Measurements from ENCODE around the gene PNPLA7. TPM values are rescaled to one million over a fixed set of nuclear protein-coding genes. Genes with fewer than 3 reads are reported as not detected.
"Not testable (repeated sequence)": the region's sequence is repeated elsewhere in the genome, so short reads cannot be mapped to it uniquely, and the experiment has no call there.

Gene PNPLA7
- total and polyA plus RNA-seq, 2 donors (not counting 1 experiment from before 2014, with no cell fraction given), result 18.7 to 29.9 TPM

DNA sequence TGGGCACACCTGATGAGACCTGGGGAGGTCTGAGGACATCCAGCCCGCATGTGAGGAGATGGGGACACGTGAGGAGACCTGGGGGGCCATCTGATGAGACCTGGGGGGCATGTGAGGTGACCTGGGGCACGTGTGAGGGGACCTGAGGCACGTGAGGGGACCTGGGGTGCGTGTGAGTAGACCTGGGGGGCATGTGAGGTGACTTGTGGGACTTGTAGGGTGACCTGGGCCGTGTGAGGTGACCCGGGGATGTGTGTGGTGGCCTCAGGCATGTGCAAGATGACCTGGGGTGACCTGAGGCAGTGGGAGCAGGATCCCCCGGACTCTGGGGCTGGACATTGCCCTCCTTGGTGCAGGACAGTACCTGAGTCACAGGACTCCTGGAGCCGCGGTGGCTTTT is 30.6 kb downstream of the PNPLA7 start:
- no peak for TF ChIP-seq EZH2 (IDR thresholded peaks at IDR 0.05; ENCODE audit: borderline replicate concordance, insufficient read depth, low read depth, low read length, poor library complexity, severe bottlenecking)
- TF ChIP-seq, protein P1, sequence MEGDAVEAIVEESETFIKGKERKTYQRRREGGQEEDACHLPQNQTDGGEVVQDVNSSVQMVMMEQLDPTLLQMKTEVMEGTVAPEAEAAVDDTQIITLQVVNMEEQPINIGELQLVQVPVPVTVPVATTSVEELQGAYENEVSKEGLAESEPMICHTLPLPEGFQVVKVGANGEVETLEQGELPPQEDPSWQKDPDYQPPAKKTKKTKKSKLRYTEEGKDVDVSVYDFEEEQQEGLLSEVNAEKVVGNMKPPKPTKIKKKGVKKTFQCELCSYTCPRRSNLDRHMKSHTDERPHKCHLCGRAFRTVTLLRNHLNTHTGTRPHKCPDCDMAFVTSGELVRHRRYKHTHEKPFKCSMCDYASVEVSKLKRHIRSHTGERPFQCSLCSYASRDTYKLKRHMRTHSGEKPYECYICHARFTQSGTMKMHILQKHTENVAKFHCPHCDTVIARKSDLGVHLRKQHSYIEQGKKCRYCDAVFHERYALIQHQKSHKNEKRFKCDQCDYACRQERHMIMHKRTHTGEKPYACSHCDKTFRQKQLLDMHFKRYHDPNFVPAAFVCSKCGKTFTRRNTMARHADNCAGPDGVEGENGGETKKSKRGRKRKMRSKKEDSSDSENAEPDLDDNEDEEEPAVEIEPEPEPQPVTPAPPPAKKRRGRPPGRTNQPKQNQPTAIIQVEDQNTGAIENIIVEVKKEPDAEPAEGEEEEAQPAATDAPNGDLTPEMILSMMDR (IDR thresholded peaks at IDR 0.05), result no peak
- ChIA-PET POLR2A (no interaction called here), CTCF (no interaction called here)
- H3K4me2 ChIP-seq (replicated peaks; ENCODE audit: low read depth, low read length, poor library complexity, severe bottlenecking), result no peak overlapping the region
- no peak overlapping the region for H2AFZ ChIP-seq (ENCODE audit: insufficient read depth, low read depth, low read length, poor library complexity, severe bottlenecking)
- H3K27ac ChIP-seq (ENCODE audit: low read length in 2 of 2), result no peak overlapping the region
- H3K79me2 ChIP-seq (ENCODE audit: control insufficient read depth, insufficient read depth, low read length), result no peaks in the 10 kb centered on the region
- no peaks in the 10 kb centered on the region for H3K9me3 Mint-ChIP-seq (ENCODE audit: insufficient read depth)
- H3K9me3 ChIP-seq (ENCODE audit: control extremely low read depth in 1 of 3, control insufficient read depth in 2 of 3, insufficient read depth in 1 of 3, low read length in 2 of 3), result no peaks in the 10 kb centered on the region
- no peaks in the 10 kb centered on the region for H3K4me1 Mint-ChIP-seq
- H4K20me1 ChIP-seq (ENCODE audit: control insufficient read depth, insufficient read depth, low read length, poor library complexity, severe bottlenecking), result no peaks in the 10 kb centered on the region
- no peak overlapping the region for H3K27ac Mint-ChIP-seq
- peaks cover 1 to 3% of the 10 kb centered on the region in 2 experiments for H3K36me3 ChIP-seq (replicated peaks in 1 of 2; ENCODE audit: control extremely low read depth in 1 of 2, control insufficient read depth in 1 of 2, extremely low read depth in 1 of 2, insufficient read depth in 2 of 2, low read length in 1 of 2)
- DNase-seq (no peak), ATAC-seq (ENCODE audit: low read depth) (no peak)
- H3K27me3 ChIP-seq (replicated peaks in 1 of 4; ENCODE audit: control extremely low read depth in 1 of 4, control insufficient read depth in 3 of 4, insufficient read depth in 4 of 4, low read length in 3 of 4), result no peaks in the 10 kb centered on the region
- no peaks in the 10 kb centered on the region for H3K27me3 Mint-ChIP-seq
- intact Hi-C loops (cut with micrococcal nuclease), result no loop called here
- H3K4me3 Mint-ChIP-seq, result no peak overlapping the region
- WGBS (ENCODE audit: insufficient coverage), result 88% methylated on average over 10 of the region's 10 CpGs
- H3K4me1 ChIP-seq (ENCODE audit: control insufficient read depth in 2 of 2, insufficient read depth in 2 of 2, low read length in 2 of 2), result no peaks in the 10 kb centered on the region
- no peak overlapping the region for H3K9ac ChIP-seq (ENCODE audit: low read length)
- no peak overlapping the region for H3K4me3 ChIP-seq (ENCODE audit: control extremely low read depth in 1 of 5, extremely low read depth in 1 of 5, insufficient read depth in 1 of 5, low read depth in 2 of 5, low read length in 4 of 5)

DNA sequence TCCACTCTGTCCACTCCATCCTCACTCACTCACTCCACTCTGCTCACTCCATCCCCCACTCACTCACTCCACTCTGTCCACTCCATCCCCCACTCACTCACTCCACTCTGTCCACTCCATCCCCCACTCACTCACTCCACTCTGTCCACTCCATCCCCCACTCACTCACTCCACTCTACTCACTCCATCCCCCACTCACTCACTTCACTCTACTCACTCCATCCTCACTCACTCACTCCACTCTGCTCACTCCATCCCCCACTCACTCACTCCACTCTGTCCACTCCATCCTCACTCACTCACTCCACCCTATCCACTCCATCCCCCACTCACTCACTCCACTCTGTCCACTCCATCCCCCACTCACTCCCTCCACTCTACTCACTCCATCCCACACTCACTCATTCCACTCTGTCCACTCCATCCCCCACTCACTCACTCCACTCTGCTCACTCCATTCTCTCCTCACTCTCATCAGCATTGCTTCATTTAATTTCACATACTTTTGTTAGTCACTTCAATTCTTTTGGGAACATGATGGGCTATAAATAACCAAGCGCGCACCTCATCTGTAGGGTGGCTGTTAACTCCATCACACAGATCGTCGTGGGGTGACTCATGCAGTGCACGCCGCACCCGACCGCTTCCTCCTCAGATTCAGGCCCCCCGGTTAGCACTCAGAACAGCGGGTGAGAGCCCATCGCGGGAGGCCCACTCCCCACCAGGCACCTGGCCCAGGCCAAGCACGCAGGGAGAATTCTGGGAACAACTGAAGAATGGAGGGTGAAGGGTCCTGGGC is 31.3 kb downstream of the PNPLA7 start:
- H4K20me1 ChIP-seq (ENCODE audit: control insufficient read depth, insufficient read depth, low read length, poor library complexity, severe bottlenecking); H3K27ac Mint-ChIP-seq; H3K4me1 ChIP-seq (ENCODE audit: control insufficient read depth in 2 of 2, insufficient read depth in 2 of 2, low read length in 2 of 2); ATAC-seq (ENCODE audit: low read depth); H3K9me3 Mint-ChIP-seq (ENCODE audit: insufficient read depth); H3K79me2 ChIP-seq (ENCODE audit: control insufficient read depth, insufficient read depth, low read length); DNase-seq; H3K27ac ChIP-seq (ENCODE audit: low read length in 2 of 2); H3K4me3 Mint-ChIP-seq; H3K9me3 ChIP-seq (ENCODE audit: control extremely low read depth in 1 of 3, control insufficient read depth in 2 of 3, insufficient read depth in 1 of 3, low read length in 2 of 3); POLR2A ChIA-PET; H2AFZ ChIP-seq (ENCODE audit: insufficient read depth, low read depth, low read length, poor library complexity, severe bottlenecking); H3K27me3 ChIP-seq (replicated peaks in 1 of 4; ENCODE audit: control extremely low read depth in 1 of 4, control insufficient read depth in 3 of 4, insufficient read depth in 4 of 4, low read length in 3 of 4); H3K9ac ChIP-seq (ENCODE audit: low read length); H3K4me3 ChIP-seq (ENCODE audit: control extremely low read depth in 1 of 5, extremely low read depth in 1 of 5, insufficient read depth in 1 of 5, low read depth in 2 of 5, low read length in 4 of 5); H3K36me3 ChIP-seq (replicated peaks in 1 of 2; ENCODE audit: control extremely low read depth in 1 of 2, control insufficient read depth in 1 of 2, extremely low read depth in 1 of 2, insufficient read depth in 2 of 2, low read length in 1 of 2); H3K4me2 ChIP-seq (replicated peaks; ENCODE audit: low read depth, low read length, poor library complexity, severe bottlenecking); CTCF ChIA-PET; H3K4me1 Mint-ChIP-seq; intact Hi-C loops (cut with micrococcal nuclease); H3K27me3 Mint-ChIP-seq: not testable (repeated sequence)
- 81% methylated on average over 8 of the region's 13 CpGs for WGBS (ENCODE audit: insufficient coverage)

Data from B cell (primary cell).